Fibroblast of peridontal ligament (primary cell): ENCODE data around the gene CNR2.
"Not testable (repeated sequence)": the region's sequence is repeated elsewhere in the genome, so short reads cannot be mapped to it uniquely, and the experiment has no call there.

Experiments used
- DNase-seq: peaks from one replicate; pipeline ENCODE4 v3.0.0-alpha.2; 2010; ENCODE audit errors: extremely low read depth

The CNR2 gene

DNA sequence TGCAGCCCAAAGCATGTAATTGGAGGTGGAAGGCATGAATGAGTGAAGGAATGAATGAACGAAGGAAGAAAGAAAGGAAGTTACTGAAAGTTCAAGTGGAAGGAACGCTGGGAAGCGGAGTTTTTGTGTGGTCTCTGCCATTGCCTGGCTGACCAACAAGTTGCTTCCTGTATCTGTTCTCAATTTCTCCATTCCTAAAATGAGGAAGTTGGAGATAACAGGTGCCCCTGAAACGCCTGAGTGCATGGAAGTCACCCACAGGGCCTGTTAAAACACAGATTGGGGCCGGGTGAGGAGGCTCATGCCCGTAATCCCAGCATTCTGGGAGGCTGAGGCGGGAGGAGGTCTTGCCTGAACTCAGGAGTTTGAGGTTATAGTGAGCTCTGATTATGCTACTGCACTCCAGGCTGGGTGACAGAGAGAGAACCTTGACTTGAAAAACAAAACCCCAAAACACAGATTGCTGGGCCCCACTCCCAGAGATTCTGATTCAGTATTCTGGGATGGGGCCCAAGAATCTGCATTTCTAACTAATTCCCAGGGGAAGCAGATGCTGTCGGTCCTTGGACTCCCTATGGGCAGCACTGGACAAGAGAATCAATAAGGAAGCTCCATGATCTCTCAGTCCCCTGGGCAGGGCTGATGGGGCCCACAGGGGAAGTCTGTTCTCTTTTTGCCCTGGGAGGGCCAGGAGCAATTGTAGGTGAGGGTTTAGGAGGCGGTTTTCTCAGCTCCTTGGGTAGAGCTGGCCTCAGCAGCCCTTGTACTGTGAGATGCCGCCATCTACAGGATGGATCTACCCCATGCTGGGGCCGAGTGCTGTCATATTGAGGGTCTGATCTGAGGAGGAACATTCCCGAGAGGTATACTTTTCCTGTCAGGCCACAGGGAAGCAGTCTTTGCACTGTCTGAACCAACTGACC lies 3.3 kb upstream of the CNR2 start:
- peak; percentile 53 for DNase-seq

DNA sequence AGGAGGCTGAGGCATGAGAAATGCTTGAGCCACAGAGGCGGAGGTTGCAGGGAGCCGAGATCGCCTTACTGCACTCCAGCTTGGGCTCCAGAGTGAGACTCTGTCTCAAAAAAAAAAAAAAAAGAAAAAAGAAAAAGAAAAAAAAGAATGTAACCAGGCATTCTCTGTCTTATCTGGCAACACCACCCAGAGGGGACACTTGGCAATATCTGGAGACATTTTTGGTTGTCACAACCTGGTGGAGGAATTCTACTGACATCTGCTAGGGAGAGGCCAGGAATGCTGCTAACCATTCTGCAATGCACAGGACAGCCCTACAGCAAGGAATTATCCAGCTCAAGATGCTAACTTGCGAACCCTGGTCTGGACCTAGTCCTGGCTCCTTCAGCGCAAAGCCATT lies 2.3 kb upstream of the CNR2 start:
- no peak for DNase-seq

DNA sequence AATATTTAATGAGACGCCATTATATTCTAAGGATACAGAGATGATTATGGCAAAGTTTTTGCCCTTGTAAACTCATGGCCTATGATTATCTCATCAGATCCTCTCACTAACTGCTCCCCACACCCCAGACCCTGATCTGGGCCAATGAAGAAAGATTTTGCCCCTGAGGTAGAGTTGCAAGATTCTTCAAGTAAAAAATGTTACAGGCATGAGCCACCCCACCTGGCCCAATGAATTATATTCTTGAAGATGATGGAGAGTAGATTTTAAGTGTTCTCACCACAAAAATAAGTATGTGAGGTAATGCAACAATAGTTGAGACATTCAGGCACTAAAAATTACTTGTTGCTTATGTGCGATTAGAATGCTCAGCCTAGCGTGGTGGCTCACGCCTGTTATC lies 1.8 kb upstream of the CNR2 start:
- DNase-seq: no peak

DNA sequence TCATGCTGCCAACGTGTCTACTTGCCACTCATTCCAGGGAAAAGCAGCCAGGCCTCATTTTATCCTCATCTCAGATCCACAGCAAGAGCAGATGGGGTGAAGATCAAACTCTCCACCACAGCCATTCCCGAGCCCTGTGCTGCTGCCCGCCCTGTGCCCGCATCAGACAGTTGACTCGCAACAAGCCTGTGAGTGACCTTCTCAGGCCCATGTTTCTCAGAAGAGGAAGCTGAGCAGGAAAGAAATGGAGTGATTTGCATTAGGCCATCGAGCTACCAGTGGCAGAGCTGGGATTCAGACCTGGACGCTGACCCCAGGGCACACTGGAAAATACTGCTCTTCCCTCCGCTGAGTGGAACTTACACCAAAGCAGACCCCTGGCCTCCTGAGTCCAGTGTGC lies 1.2 kb downstream of the CNR2 start:
- DNase-seq: no peak

DNA sequence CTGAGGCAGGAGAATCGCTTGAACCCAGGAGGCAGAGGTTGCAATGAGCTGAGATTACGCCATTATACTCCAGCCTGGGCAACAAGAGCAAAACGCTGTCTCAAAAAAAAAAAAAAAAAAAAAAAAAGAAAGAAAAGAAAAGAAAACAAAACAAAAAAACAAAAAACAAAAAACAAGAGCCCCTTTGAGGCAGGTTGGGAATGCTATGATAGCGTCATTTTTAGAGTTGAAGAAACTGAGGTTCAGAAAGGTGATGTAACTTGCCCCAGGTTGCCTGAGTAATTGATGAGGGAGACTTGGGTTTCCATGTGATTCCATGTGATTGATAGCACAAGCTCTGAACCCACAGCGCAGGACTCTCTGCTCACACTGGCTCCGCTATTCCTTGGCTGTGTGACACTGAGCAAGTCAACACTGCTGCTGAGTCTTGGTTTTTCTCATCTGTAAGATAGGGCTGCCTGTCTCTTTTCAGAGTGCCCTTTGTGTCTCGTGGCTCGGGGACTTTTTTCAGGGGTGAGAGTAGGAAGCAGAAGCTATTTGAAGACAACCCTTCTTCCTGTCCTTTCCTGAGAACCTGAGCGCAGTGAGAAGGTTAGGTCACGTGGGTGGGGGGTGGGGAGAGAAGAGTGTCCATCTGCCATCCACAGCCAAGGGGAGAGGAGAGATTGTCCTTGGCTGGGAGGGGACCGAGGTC lies 2.5 kb downstream of the CNR2 start:
- DNase-seq: no peak

DNA sequence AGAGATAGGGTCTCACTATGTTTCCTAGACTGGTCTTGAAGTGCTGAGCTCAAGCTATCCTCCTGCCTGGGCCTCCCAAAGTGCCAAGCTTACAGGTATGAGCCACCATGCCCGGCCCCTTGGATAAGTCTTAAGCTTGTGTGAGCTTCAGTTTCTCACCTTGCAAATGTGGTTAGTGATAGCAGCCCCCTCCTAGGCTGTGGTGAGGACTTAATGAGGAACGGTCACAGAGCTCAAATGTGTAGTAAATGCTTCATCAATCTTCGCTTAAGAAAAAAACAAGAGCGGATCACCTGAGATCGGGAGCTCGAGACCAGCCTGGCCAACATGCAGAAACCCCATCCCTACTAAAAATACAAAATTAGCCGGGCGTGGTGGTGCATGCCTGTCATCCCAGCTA lies 3.0 kb downstream of the CNR2 start:
- no peak for DNase-seq

DNA sequence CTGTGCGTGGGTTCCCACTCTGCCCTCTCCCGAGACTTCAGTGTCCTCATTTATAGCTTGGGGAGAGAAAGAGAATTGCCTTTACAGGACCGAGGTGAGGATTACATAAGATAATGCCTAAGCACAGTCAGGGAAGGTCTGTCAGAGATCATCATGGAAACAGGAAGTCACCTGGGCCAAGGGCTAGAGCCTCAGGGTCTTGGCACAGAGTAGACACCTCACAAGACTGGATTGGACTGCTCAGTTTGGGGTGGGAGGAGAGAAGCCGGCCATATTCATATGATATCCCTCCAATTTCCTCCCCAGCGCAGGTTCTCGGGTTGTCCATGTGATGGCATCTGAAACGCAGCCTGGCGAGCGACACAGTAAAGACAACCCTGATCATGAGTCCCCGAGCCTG lies 3.8 kb downstream of the CNR2 start:
- DNase-seq: no peak

DNA sequence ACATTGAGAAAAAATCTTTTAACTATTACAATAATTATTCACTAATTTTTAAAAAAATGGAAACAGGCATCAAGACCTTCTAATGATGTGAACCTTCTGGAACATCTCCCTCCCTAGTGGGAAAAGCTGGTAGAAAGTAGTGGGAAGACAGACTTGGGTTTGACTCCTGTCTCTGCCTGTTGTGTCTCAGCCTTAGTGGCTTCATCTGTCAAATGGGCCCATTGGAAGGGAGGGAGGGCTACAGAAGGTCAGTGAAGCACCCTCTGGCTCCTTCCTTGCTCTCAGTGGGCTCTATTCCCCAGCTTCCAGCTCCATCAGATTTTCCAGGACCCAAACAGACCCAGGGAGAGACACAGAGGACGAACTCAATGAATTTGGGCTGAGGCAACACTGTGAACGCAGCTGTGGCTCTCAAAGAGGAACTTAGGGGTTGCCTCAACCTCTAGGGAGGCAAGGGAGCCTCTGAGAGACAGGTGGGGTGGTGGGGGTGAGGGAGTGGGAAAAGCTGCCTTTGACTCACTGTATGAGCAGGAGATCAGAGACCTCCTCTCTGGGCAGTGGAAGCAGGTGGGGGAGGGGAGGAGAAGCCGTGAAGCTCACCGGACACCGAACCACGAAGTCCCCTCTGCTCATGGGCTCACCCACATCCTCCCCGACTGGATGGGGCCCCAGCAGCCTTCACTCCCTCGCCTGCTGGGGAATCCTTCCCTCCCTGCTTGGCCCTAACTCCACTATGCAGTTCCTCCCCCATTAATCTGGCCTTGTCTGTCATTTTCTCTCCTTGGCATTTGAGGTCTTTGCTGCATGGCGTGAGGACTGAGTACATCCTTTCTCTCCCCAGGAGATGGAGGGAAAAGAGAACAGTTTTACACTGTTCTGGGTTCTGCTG lies 4.5 kb downstream of the CNR2 start:
- no peak for DNase-seq

DNA sequence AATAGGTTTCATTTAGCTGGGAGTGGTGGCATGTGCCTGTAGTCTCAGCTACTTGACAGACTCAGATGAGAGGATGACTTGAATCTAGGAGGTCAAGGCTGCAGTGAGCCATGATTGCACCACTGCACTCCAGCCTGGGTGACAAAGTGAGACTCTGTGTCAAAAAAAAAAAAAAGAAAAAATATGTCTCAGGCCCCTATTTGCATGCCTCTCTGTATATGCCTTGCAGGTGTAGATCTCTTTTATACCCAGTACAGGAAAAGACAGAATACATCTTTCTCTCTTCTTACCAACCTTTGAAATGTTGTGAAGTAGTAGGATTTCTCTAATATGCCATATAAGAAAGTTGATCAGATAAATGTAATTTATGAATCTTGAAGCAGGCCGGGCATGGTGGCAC lies 6.4 kb downstream of the CNR2 start:
- DNase-seq: no peak

DNA sequence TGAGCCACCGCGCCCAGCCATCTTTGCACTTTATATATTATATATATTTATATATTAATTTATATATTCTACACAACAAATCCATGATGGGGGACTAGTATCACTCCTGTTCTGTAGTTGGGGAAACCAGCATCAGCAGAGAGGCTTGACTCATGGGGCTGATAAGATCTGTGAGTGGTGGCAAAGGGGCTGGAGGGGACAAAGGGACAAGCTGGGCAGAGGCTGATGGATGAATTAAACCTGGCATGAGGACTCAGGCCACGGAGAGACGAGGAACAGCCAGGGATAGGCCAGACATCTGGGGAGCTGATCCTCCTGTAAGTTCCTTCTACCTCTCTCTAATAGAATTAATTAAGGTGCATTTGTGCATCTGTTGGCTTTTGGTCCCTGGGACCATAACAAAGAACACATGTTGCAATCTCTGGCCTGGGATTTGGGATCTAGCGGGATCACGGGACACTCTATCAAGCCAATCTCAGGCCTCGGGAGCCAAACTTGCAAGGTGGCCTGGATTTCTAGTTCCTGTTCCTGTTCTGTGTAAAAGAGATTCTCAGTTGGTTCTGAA lies 7.6 kb downstream of the CNR2 start:
- no peak for DNase-seq

DNA sequence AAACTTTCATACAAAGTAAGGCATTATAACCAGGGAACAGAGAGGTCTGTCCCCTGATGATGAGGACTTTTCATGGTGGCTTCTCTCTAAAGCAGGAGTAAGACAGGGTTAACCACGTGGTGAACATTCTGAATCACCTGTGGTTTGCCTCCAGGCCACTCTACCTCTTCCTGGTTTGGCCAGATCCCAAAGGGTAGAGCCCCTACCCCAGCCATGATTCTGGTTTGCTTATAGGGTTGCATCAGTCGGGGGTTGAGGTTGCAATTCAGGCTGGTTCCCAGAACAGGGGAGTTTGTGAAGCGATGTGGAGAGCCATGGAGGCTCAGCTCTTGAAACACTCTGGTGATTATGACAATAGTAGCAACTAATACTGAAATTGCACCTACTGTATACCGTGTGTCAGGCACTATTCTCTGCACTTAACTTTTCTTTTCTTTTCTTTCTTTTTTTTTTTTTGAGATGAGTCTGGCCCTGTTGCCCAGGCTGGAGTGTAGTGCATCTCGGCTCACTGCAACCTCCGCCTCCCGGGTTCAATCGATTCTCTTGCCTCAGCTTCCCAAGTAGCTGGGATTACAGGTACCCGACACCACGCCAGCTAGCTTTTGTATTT lies 8.3 kb downstream of the CNR2 start:
- no peak for DNase-seq

DNA sequence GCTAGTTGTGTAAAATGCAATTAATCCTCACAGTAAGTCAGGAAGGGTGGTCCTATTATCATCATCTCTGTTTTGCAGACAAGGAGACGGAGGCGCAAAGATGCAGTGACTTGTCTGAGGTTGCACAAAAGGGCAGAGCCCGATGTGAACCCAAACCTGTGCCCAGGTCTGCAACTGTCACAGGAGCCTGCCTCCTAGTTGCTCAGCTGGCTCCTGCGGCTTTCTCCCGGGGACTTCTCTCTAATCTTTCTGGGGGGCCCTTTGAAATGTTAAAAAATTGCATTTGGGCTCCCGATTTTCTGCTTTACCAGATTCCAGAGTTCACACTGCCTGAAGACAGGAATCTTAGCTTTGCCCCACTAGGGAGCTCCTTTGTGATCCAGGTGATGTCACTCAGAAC lies 9.4 kb downstream of the CNR2 start:
- no peak for DNase-seq

DNA sequence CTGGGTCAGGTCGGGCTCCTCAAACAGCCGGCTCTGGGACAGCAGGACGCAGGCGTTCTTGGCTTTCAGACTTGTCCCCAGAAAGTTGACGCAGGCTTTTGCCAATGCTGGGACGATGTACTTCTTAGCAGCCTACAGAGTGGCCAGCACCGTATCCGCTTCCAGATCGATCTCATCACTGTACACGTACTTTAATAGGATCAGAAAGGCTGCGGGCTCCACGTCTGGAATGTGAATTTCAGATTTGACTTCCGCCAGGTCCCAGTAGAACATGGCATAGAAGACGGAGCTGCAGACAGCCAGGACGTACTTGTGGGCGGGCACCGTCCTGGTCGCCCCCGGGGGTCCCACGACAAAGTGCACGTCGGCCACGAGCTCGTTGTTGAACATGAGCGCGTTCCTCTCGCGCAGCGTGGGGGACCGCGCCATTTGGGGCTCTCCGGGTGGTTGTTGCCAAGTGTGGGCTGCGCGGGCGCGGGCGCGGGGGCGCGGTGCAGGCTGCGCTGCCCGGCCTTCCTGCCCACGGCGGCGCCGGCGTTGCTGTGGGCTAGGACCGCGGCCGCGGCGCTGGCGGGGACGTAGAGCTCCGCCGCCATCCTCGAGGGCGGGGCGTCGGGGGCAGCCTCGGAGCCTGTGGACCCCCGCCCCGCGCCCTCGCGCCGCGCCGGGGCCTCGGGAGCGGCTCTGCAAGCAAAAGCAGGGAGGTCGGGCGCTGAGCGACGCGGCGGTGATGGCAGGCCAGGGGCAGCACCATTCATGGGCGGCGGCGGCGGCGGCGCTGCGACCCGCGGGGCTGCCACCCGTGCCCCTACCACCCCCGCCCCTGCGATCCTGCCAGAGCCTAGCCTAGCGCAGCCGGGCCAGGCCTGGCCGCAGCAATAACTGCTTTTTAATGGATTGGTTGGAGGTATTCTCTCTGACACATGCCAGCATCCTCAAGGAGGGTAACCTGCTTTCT lies 10.6 kb downstream of the CNR2 start:
- no peak for DNase-seq

DNA sequence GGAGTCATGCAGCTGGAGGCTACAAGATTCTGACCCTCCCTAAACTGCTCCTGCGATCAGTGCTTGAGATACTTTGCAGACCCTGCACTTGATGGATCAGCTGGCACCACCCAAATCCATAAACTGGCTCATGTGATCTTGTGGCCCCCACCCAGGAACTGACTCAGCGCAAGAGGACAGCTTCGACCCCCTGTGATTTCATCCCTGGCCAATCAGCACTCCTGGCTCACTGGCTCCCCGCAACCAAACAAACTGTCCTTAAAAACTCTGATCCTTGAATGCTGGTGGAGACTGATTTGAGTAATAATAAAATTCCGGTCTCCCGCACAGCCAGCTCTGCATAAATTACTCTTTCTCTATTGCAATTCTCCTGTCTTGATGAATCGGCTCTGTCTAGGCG lies 13.1 kb downstream of the CNR2 start:
- DNase-seq: not testable (repeated sequence)

DNA sequence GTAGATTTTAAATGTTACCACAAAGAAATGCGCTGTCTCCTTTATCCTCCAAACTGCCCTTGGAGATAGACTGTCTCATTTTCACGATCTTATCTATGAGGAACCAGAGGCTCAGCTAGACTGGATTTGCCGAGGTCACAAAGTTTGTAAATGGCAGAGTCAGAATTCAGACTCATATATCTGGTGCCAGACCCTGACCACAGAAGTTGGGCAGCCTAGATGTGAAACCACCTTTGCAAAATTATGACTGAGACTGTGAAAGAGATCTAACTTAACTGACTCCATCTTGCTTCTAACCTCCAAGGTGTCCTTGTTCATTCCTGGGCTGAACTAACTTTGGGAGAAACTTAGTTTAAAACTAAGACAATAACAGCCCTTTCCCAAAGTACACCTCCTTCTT lies 14.1 kb downstream of the CNR2 start:
- no peak for DNase-seq

DNA sequence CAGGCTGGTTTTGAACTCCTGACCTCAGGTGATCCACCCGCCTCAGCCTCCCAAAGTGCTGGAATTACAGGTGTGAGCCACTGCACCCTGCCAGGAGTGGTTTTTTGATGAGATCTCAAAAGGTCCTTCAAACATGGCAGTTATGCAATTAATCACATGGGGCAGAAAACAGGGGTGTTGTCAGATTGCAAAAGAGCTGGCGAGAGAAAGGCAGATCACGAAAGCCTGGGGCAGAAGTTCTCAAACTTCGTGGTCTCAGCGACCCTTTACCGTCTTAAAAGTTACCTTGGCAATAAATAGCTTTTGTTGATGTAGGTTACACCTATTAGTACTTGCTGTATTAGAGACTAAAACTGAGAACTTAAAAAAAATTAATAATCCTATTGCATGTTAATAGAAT lies 16.1 kb downstream of the CNR2 start:
- DNase-seq: no peak

DNA sequence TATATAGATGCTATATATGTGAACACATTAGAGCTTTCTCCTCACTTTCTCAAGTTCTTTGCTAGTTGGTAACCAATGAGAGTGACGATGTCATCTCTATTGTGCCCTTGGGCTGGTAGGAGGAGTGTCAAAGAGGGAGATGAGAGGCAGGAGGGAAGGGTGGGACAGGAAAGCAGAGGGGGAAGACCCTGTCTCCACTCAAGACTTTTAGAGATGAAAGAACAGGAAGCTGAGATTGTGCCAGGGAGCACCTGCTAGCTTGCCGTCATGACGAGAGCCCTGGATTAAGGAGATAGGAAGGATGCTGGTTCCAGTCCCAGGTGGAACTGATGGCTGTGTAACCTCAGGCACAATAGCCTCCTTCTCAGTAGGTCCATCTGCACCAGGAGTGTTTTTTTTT lies 16.7 kb downstream of the CNR2 start:
- no peak for DNase-seq

DNA sequence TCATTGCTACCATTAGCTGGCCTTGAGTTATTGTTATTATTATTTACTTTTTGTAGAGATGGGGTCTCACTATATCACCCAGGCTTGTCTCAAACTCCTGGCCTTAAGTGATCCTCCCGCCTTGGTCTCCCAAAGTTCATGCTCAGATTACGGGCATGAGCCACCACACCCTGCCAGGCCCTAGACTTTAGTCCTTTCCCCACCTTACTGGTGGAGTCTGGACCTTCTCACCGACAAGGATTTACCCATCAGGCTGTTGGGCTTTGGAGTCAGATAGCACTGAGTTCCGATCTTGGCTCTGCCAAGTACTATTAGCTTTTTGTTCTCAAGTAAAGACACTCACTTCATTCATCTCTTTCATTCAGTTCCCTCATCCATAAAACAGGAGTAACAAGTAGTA lies 17.2 kb downstream of the CNR2 start:
- DNase-seq: no peak

DNA sequence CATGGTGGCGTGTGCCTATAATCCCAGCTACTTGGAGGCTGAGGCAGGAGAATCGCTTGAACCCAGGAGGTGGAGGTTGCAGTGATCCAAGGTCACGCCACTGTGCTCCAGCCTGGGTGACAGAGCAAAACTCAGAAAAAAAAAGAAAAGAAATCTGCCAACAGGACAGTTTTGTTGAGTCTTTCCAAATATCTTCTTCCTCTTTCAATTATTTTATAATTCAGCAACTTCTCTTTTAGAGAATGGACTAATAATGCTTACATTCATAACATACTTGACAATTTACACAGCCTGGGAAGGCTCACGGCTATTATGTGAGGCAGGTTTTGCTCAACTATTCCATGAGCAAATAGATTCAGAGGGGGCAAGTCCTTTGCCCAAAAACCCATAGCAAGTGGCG lies 18.1 kb downstream of the CNR2 start:
- no peak for DNase-seq

DNA sequence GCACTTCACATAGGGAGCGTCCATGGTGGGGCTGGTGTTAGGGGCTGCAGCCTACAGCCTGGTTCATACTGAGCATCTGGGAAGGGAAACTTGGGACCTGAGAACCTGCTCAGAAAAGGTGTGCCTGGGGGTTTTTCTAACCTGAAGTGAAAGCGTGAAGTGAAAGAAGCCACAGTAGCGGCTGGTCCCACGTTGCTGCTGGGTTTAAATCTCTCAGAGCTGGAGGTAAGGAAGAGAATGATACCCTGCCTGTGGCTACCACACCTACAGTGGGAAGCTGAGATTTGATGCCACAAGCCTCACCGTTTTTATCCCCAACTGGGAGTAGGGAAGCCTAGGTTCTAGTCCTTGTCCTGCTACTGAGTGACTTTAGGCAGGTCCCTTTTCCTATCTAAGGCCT lies 24.1 kb downstream of the CNR2 start:
- no peak for DNase-seq
